Neural progenitor cell (in vitro differentiated cells): Measurements from ENCODE around the gene ATP10A. TPM values are rescaled to one million over a fixed set of nuclear protein-coding genes. Genes with fewer than 3 reads are reported as not detected.
A peak's percentile ranks its signal among the peaks of the same experiment; 100 is the strongest.

Experiments
- DNase-seq: peaks from one replicate; pipeline ENCODE4 v3.0.0-alpha.2; 2016; ENCODE audit warnings: low spot score
- H2AFZ ChIP-seq: fragments of 200-600 bp; sonication (generic); replicated peaks from 2 replicates; pipeline ENCODE4 v1.6.1; 2016; ENCODE audit warnings: antibody characterized with exemption
- H3F3A ChIP-seq: fragments of 200-600 bp; sonication (generic); 2 replicates; pipeline ENCODE4 v1.6.1; 2016; ENCODE audit warnings: antibody characterized with exemption, low read depth
- H3K27ac ChIP-seq: fragments of 200-600 bp; sonication (generic); 2 replicates; pipeline ENCODE4 v1.5.1; 2016; ENCODE audit warnings: mild to moderate bottlenecking
- H3K27me3 ChIP-seq: fragments of 200-600 bp; sonication (generic); 2 replicates; pipeline ENCODE4 v1.6.1; 2016; ENCODE audit warnings: mild to moderate bottlenecking, moderate library complexity
- H3K36me3 ChIP-seq: fragments of 200-600 bp; sonication (generic); 2 replicates; pipeline ENCODE4 v1.5.1; 2016
- H3K4me1 ChIP-seq: fragments of 200-600 bp; sonication (generic); 2 replicates; pipeline ENCODE4 v1.6.1; 2016; ENCODE audit warnings: mixed run types
- H3K4me2 ChIP-seq: fragments of 200-600 bp; sonication (generic); 2 replicates; pipeline ENCODE4 v1.6.1; 2016
- H3K4me3 ChIP-seq: fragments of 200-600 bp; sonication (generic); 2 replicates; pipeline ENCODE4 v1.5.1; 2016
- H3K79me2 ChIP-seq: fragments of 200-600 bp; sonication (generic); 2 replicates; pipeline ENCODE4 v1.6.1; 2016; ENCODE audit warnings: low read depth
- H3K9ac ChIP-seq: fragments of 200-600 bp; sonication (generic); 2 replicates; pipeline ENCODE4 v1.6.1; 2016
- H3K9me3 ChIP-seq: fragments of 200-600 bp; sonication (generic); 2 replicates; pipeline ENCODE4 v1.5.1; 2016; ENCODE audit warnings: low read depth
- H4K20me1 ChIP-seq: fragments of 200-600 bp; sonication (generic); 2 replicates; pipeline ENCODE4 v1.6.1; 2016; ENCODE audit warnings: low read depth
- H3K27ac Mint-ChIP-seq: 3 replicates; pipeline ENCODE4 v1.8.0; 2021; ENCODE audit warnings: mixed read lengths
- H3K27me3 Mint-ChIP-seq: 2 replicates; pipeline ENCODE4 v1.8.0; 2022; ENCODE audit warnings: low read depth, mild to moderate bottlenecking, inconsistent platforms, moderate library complexity, mixed read lengths; ENCODE audit not compliant: insufficient read depth
- H3K36me3 Mint-ChIP-seq: 3 replicates; pipeline ENCODE4 v1.8.0; 2021; ENCODE audit warnings: mixed read lengths
- H3K4me1 Mint-ChIP-seq: 3 replicates; pipeline ENCODE4 v1.8.0; 2021; ENCODE audit warnings: mixed read lengths
- H3K4me3 Mint-ChIP-seq: 3 replicates; pipeline ENCODE4 v1.8.0; 2021; ENCODE audit warnings: mild to moderate bottlenecking, moderate library complexity, mixed read lengths
- H3K9me3 Mint-ChIP-seq: 3 replicates; pipeline ENCODE4 v1.8.0; 2020; ENCODE audit warnings: mixed read lengths
- EZH2 ChIP-seq: fragments of 200-600 bp; sonication (generic); IDR thresholded peaks from 2 replicates; pipeline ENCODE4 v1.6.1; 2017; ENCODE audit warnings: antibody characterized with exemption, mild to moderate bottlenecking, moderate library complexity
- EZH2phosphoT487 ChIP-seq: fragments of 200-600 bp; sonication (generic); IDR thresholded peaks from 2 replicates; pipeline ENCODE4 v1.6.1; 2017; ENCODE audit warnings: antibody characterized with exemption
- total RNA-seq: library from RNA; depleted of rRNA; stranded (reverse); fragments of >200 nt; gene quantifications from 2 replicates; pipeline ENCODE4 v1.2.3, GENCODE V29; 2015; ENCODE audit warnings: low replicate concordance
- TF ChIP-seq, protein P1 (sequence below): fragments of 200-600 bp; sonication (generic); IDR thresholded peaks from 2 replicates; pipeline ENCODE4 v1.5.1; 2017; ENCODE audit warnings: antibody characterized with exemption, mild to moderate bottlenecking

The ATP10A gene
- total RNA-seq, 1 donor from 2014 or later, result 0.32 TPM

GRCh38 chr15:25689592-25689991, 173.5 kb downstream of the ATP10A start:
- Histone ChIP-seq H3K27me3 (no peaks in the 10 kb centered on the region), H3K4me3 (no peak overlapping the region), H3K4me2 (no peak overlapping the region), H3K9me3 (no peaks in the 10 kb centered on the region), H2AFZ (peak overlapping the region; percentile 3), H3F3A (no peaks in the 10 kb centered on the region), H3K9ac (no peak overlapping the region), H3K79me2 (no peaks in the 10 kb centered on the region), H3K4me1 (no peaks in the 10 kb centered on the region), H4K20me1 (no peaks in the 10 kb centered on the region), H3K27ac (no peak overlapping the region), H3K36me3 (no peaks in the 10 kb centered on the region)
- Mint-ChIP-seq H3K4me1 (peaks cover 13% of the 10 kb centered on the region), H3K27ac (no peak overlapping the region), H3K27me3 (peaks cover 9% of the 10 kb centered on the region), H3K9me3 (no peaks in the 10 kb centered on the region), H3K36me3 (no peaks in the 10 kb centered on the region), H3K4me3 (no peak overlapping the region)
- peak; percentile 55 for DNase-seq
- TF ChIP-seq, protein P1, sequence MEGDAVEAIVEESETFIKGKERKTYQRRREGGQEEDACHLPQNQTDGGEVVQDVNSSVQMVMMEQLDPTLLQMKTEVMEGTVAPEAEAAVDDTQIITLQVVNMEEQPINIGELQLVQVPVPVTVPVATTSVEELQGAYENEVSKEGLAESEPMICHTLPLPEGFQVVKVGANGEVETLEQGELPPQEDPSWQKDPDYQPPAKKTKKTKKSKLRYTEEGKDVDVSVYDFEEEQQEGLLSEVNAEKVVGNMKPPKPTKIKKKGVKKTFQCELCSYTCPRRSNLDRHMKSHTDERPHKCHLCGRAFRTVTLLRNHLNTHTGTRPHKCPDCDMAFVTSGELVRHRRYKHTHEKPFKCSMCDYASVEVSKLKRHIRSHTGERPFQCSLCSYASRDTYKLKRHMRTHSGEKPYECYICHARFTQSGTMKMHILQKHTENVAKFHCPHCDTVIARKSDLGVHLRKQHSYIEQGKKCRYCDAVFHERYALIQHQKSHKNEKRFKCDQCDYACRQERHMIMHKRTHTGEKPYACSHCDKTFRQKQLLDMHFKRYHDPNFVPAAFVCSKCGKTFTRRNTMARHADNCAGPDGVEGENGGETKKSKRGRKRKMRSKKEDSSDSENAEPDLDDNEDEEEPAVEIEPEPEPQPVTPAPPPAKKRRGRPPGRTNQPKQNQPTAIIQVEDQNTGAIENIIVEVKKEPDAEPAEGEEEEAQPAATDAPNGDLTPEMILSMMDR, result peak; percentile 50
- TF ChIP-seq EZH2phosphoT487 (no peak), EZH2 (no peak)

DNA sequence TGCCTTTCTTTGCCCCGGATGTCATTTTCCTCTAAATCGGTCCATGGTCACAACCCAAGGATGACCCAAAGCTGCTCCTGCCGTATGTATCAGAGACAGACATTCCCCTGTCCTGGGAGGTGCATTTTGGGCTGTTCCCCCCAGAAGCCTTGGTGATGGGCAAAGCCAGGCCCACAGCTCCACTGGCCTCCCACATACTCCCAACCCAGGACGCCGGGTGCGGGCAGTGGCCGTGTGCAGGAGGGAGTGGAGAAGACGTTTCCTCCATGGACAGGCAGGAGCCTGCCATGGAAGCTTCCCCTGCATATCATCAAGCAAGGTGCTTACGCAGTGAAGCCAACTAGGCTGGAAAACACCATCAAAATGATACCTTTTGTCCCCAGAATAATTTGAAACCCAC, 175.0 kb downstream of the ATP10A start:
- Mint-ChIP-seq H3K4me1 (peaks cover 24% of the 10 kb centered on the region), H3K9me3 (peaks cover 7% of the 10 kb centered on the region)
- H3F3A ChIP-seq, result no peaks in the 10 kb centered on the region

DNA sequence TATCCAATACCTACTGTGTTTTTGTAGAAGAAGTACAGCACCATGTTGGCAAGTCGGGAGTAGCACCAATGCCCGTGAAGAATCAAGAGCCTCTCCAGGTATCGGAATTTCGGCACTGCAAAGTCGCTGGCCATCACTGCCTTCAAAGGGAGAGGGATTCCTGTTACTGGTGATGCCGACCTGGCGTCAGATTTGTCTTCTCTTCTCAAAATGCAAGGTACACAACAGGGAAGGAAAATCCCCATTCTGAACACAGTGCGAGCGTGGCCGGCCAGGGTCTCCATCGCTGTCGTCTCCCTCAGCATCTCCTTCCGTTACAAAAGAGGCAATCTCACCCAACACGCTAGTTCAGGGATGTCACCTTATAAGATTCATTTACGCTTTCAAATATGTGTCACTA, 175.4 kb downstream of the ATP10A start:
- Histone ChIP-seq H3K4me2 (no peak overlapping the region), H3K79me2 (no peaks in the 10 kb centered on the region), H3K27ac (no peak overlapping the region), H3K36me3 (no peaks in the 10 kb centered on the region), H3K4me1 (no peaks in the 10 kb centered on the region), H3K9me3 (no peaks in the 10 kb centered on the region), H3K4me3 (no peak overlapping the region), H2AFZ (no peak overlapping the region), H4K20me1 (no peaks in the 10 kb centered on the region), H3K27me3 (no peaks in the 10 kb centered on the region), H3F3A (no peaks in the 10 kb centered on the region), H3K9ac (no peak overlapping the region)
- TF ChIP-seq, protein P1, result no peak
- TF ChIP-seq EZH2 (no peak), EZH2phosphoT487 (no peak)
- peaks cover 11% of the 10 kb centered on the region for H3K9me3 Mint-ChIP-seq
- peaks cover 7% of the 10 kb centered on the region for H3K27me3 Mint-ChIP-seq
- peaks cover 28% of the 10 kb centered on the region for H3K4me1 Mint-ChIP-seq
- no peaks in the 10 kb centered on the region for H3K36me3 Mint-ChIP-seq
- H3K4me3 Mint-ChIP-seq, result no peak overlapping the region
- H3K27ac Mint-ChIP-seq, result no peak overlapping the region
- no peak for DNase-seq

More for the DNA sequence above, 175.0 kb downstream of the ATP10A start:
- TF ChIP-seq, protein P1, result no peak
- TF ChIP-seq EZH2phosphoT487, result no peak
- no peak for TF ChIP-seq EZH2
- H3K4me2 ChIP-seq, result no peak overlapping the region
- H4K20me1 ChIP-seq, result no peaks in the 10 kb centered on the region
- H3K27ac ChIP-seq, result no peak overlapping the region
- H3K27me3 ChIP-seq, result no peaks in the 10 kb centered on the region
- Mint-ChIP-seq H3K27me3 (peaks cover 9% of the 10 kb centered on the region), H3K4me3 (no peak overlapping the region), H3K27ac (no peak overlapping the region), H3K36me3 (no peaks in the 10 kb centered on the region)
- no peaks in the 10 kb centered on the region for H3K36me3 ChIP-seq
- H3K9me3 ChIP-seq, result no peaks in the 10 kb centered on the region
- H2AFZ ChIP-seq, result no peak overlapping the region
- no peak overlapping the region for H3K9ac ChIP-seq
- no peaks in the 10 kb centered on the region for H3K4me1 ChIP-seq
- DNase-seq, result no peak
- no peak overlapping the region for H3K4me3 ChIP-seq
- H3K79me2 ChIP-seq, result no peaks in the 10 kb centered on the region
